ENCODE data around the gene LCE3B. TPM values are rescaled to one million over a fixed set of nuclear protein-coding genes. Genes with fewer than 3 reads are reported as not detected.

Gene LCE3B
- total and polyA plus RNA-seq, 10 of the 15 experiments (the other 5 are each of a cell fraction or from before 2014, with no cell fraction given), result not detected

GRCh38 chr1:152565115-152565514, 48.5 kb upstream of the LCE3B start (continued):
- TF ChIP-seq NFYB (IDR thresholded peaks at IDR 0.05; ENCODE audit: insufficient read depth, low read depth, low read length) (no peak), MAX (IDR thresholded peaks at IDR 0.05; ENCODE audit: low read depth, low read length) (no peak), LARP7 (IDR thresholded peaks at IDR 0.05) (no peak), RAD21 (IDR thresholded peaks at IDR 0.05; ENCODE audit: insufficient read depth, low read depth, low read length) (no peak), BCLAF1 (IDR thresholded peaks at IDR 0.05) (no peak), EED (IDR thresholded peaks at IDR 0.05; ENCODE audit: low read depth) (peak; percentile 29; the same call in 1 of the 2 replicates), RB1 (IDR thresholded peaks at IDR 0.05; ENCODE audit: borderline replicate concordance) (no peak), ZNF217 (IDR thresholded peaks at IDR 0.05) (no peak), SMAD1 (IDR thresholded peaks at IDR 0.05; ENCODE audit: low read depth, partially characterized antibody) (no peak), HDAC2 (IDR thresholded peaks at IDR 0.05) (no peak), PAX8 (IDR thresholded peaks at IDR 0.05) (no peak), IRF5 (IDR thresholded peaks at IDR 0.05; ENCODE audit: borderline replicate concordance) (no peak), E2F8 (IDR thresholded peaks at IDR 0.05; ENCODE audit: low read depth, partially characterized antibody) (no peak), IRF4 (IDR thresholded peaks at IDR 0.05; ENCODE audit: low read depth, low read length) (peak; percentile 75; the same call in 1 of the 2 replicates), PRDM15 (CRISPR knock-in tag; IDR thresholded peaks at IDR 0.05) (no peak), ZSCAN29 (IDR thresholded peaks at IDR 0.05) (no peak), MXI1 (IDR thresholded peaks at IDR 0.05; ENCODE audit: low read depth, low read length) (no peak), HCFC1 (IDR thresholded peaks at IDR 0.05; ENCODE audit: low read length) (no peak), HDAC6 (IDR thresholded peaks at IDR 0.05; ENCODE audit: unreplicated experiment) (no peak)

All from GM12878 (cell line).